Natural killer cell treated with Interleukin-12 subunit alpha and Interleukin-12 subunit beta and Interleukin-15 and Interleukin-18, amount 100 ng/mL, for 72 hours (primary cell): ENCODE measurements around the gene CDADC1. TPM values are rescaled to one million over a fixed set of nuclear protein-coding genes. Genes with fewer than 3 reads are reported as not detected.

Experiments used
- total RNA-seq, 2 donors: library from RNA; stranded (reverse); gene quantifications; one replicate each; pipeline ENCODE4 v1.2.3, GENCODE V29; 2022

Gene CDADC1
- total RNA-seq, 2 donors from 2014 or later = 13.1 to 14.9 TPM

Other genes with a start within 250 kb of the CDADC1 start
- gene MLNR, start 27.6 kb upstream of the CDADC1 start, total RNA-seq = not detected
- gene CAB39L, start 196.1 kb downstream of the CDADC1 start, total RNA-seq = 1 to 10 TPM; 6.4 to 8.1 TPM
- gene SETDB2, start 196.3 kb downstream of the CDADC1 start, total RNA-seq = 10 to 100 TPM in 1 of 2 donors, 1 to 10 TPM in 1; 9.8 to 14.0 TPM
- gene PHF11, start 248.0 kb downstream of the CDADC1 start, total RNA-seq = 10 to 100 TPM; 58.2 to 78.2 TPM